CD4-positive, alpha-beta T cell treated with Interferon alpha-2 for 1 hour (primary cell): ENCODE results near the gene JARID2.
"Not testable (repeated sequence)": the region's sequence is repeated elsewhere in the genome, so short reads cannot be mapped to it uniquely, and the experiment has no call there.

Experiments used
- DNase-seq, 2 donors: peaks; one replicate each; pipeline ENCODE4 v3.0.0-alpha.2; 2020 to 2022

Gene JARID2

GRCh38 chr6:15405129-15406068 is 159.5 kb downstream of the JARID2 start:
- DNase-seq: no peak

GRCh38 chr6:15406452-15406851 is 160.6 kb downstream of the JARID2 start:
- no peak for DNase-seq

GRCh38 chr6:15408008-15408407 is 162.1 kb downstream of the JARID2 start:
- no peak for DNase-seq

- no peak for DNase-seq
Observed at GRCh38 chr6:15408758-15409157, 162.9 kb downstream of the JARID2 start.

GRCh38 chr6:15409301-15410125 is 163.6 kb downstream of the JARID2 start:
- no peak for DNase-seq

- no peak for DNase-seq
Observed at GRCh38 chr6:15410126-15410391, 164.2 kb downstream of the JARID2 start.

- no peak for DNase-seq
Observed at GRCh38 chr6:15410752-15411151, 164.9 kb downstream of the JARID2 start.

- no peak for DNase-seq
Observed at GRCh38 chr6:15411766-15412165, 165.9 kb downstream of the JARID2 start.

- no peak for DNase-seq
Observed at GRCh38 chr6:15412767-15413166, 166.9 kb downstream of the JARID2 start.

- no peak for DNase-seq
Observed at GRCh38 chr6:15413466-15414234, 167.8 kb downstream of the JARID2 start.

- DNase-seq: no peak
Observed at GRCh38 chr6:15414235-15414612, 168.4 kb downstream of the JARID2 start.

GRCh38 chr6:15415622-15416021 is 169.8 kb downstream of the JARID2 start:
- DNase-seq: not testable (repeated sequence)

GRCh38 chr6:15416932-15417509 is 171.2 kb downstream of the JARID2 start:
- no peak for DNase-seq

GRCh38 chr6:15417811-15418210 is 171.9 kb downstream of the JARID2 start:
- DNase-seq: no peak

GRCh38 chr6:15419493-15419892 is 173.6 kb downstream of the JARID2 start:
- no peak for DNase-seq

GRCh38 chr6:15420959-15421438 is 175.1 kb downstream of the JARID2 start:
- no peak for DNase-seq

GRCh38 chr6:15421945-15422733 is 176.3 kb downstream of the JARID2 start:
- no peak for DNase-seq

- DNase-seq: no peak
Observed at GRCh38 chr6:15423286-15423993, 177.6 kb downstream of the JARID2 start.

- DNase-seq: no peak
Observed at GRCh38 chr6:15425947-15426346, 180.1 kb downstream of the JARID2 start.

GRCh38 chr6:15426395-15426794 is 180.5 kb downstream of the JARID2 start:
- DNase-seq: no peak

GRCh38 chr6:15426901-15427300 is 181.0 kb downstream of the JARID2 start:
- no peak for DNase-seq
